OCI-LY1 (cell line): ENCODE measurements around the gene FGGY.
"Not testable (repeated sequence)": the region's sequence is repeated elsewhere in the genome, so short reads cannot be mapped to it uniquely, and the experiment has no call there.

Experiments
- H2AFZ ChIP-seq: fragments of 200-600 bp; sonication (generic), shearing (Covaris generic); 2 replicates; pipeline ENCODE4 v1.6.0; 2014; ENCODE audit warnings: antibody characterized with exemption, mild to moderate bottlenecking, low read length
- H3F3A ChIP-seq: fragments of 200-600 bp; sonication (generic), shearing (Covaris generic); 2 replicates; pipeline ENCODE4 v1.6.0; 2014; ENCODE audit warnings: mild to moderate bottlenecking, antibody characterized with exemption, low read length, moderate library complexity; ENCODE audit not compliant: insufficient read depth
- H3K27ac ChIP-seq: fragments of 200-600 bp; sonication (generic); 2 replicates; pipeline ENCODE4 v1.5.1; 2014; ENCODE audit warnings: low read length, mixed run types, mild to moderate bottlenecking, low read depth; ENCODE audit not compliant: poor library complexity, severe bottlenecking
- H3K27me3 ChIP-seq: fragments of 200-600 bp; sonication (generic); 2 replicates; pipeline ENCODE4 v1.6.0; 2014; ENCODE audit warnings: antibody characterized with exemption, mild to moderate bottlenecking, low read length, moderate library complexity; ENCODE audit not compliant: insufficient read depth
- H3K36me3 ChIP-seq: fragments of 200-600 bp; sonication (generic); 2 replicates; pipeline ENCODE4 v1.6.1; 2014; ENCODE audit warnings: mild to moderate bottlenecking, antibody characterized with exemption, low read length, moderate library complexity, mixed read lengths; ENCODE audit not compliant: insufficient read depth
- H3K4me1 ChIP-seq: fragments of 200-600 bp; sonication (generic); 2 replicates; pipeline ENCODE4 v1.5.1; 2014; ENCODE audit warnings: mild to moderate bottlenecking, low read length, moderate library complexity; ENCODE audit not compliant: insufficient read depth, severe bottlenecking
- H3K4me2 ChIP-seq: fragments of 200-600 bp; sonication (generic), shearing (Covaris generic); 2 replicates; pipeline ENCODE4 v1.6.1; 2014; ENCODE audit warnings: low read length
- H3K4me3 ChIP-seq: fragments of 200-600 bp; sonication (generic); 2 replicates; pipeline ENCODE4 v1.5.1; 2014; ENCODE audit warnings: low read length, low read depth, mild to moderate bottlenecking, mixed read lengths; ENCODE audit not compliant: poor library complexity, severe bottlenecking
- H3K79me2 ChIP-seq: fragments of 200-600 bp; shearing (Covaris generic); 2 replicates; pipeline ENCODE4 v1.6.1; 2016; ENCODE audit warnings: mixed run types, low read length, mixed read lengths; ENCODE audit not compliant: insufficient read depth
- H3K9ac ChIP-seq: fragments of 200-600 bp; sonication (generic), shearing (Covaris generic); 2 replicates; pipeline ENCODE4 v1.6.1; 2014; ENCODE audit warnings: mild to moderate bottlenecking, low read length, mixed read lengths
- H3K9me2 ChIP-seq: fragments of 200-600 bp; sonication (generic), shearing (Covaris generic); 2 replicates; pipeline ENCODE4 v1.6.1; 2014; ENCODE audit warnings: low read depth, mild to moderate bottlenecking, low read length, mixed read lengths
- H3K9me3 ChIP-seq: fragments of 200-600 bp; shearing (Covaris generic); 2 replicates; pipeline ENCODE4 v1.6.1; 2014; ENCODE audit warnings: low read length, mixed read lengths
- H4K20me1 ChIP-seq: fragments of 200-600 bp; sonication (generic), shearing (Covaris generic); 2 replicates; pipeline ENCODE4 v1.6.0; 2016; ENCODE audit warnings: mild to moderate bottlenecking, low read length; ENCODE audit not compliant: insufficient read depth
- CTCF ChIP-seq: fragments of 200-600 bp; sonication (generic), shearing (Covaris generic); IDR thresholded peaks from 2 replicates; pipeline ENCODE4 v1.5.1; 2017; ENCODE audit warnings: mild to moderate bottlenecking, antibody characterized with exemption, low read length, moderate library complexity, mixed read lengths
- EZH2 ChIP-seq: fragments of 200-600 bp; sonication (generic), shearing (Covaris generic); IDR thresholded peaks from 2 replicates; pipeline ENCODE4 v1.8.0; 2017; ENCODE audit warnings: borderline replicate concordance, mixed run types, mild to moderate bottlenecking, antibody characterized with exemption, low read length, moderate library complexity, mixed read lengths

Gene FGGY

GRCh38 chr1:59528900-59529299, 232.0 kb downstream of the FGGY start:
- no peak for TF ChIP-seq CTCF
- TF ChIP-seq EZH2: no peak
- H3K27ac ChIP-seq: no peak overlapping the region
- H3K4me2 ChIP-seq: no peak overlapping the region
- no peaks in the 10 kb centered on the region for H3K4me1 ChIP-seq
- no peaks in the 10 kb centered on the region for H3K27me3 ChIP-seq
- no peak overlapping the region for H2AFZ ChIP-seq
- no peaks in the 10 kb centered on the region for H3K79me2 ChIP-seq
- no peaks in the 10 kb centered on the region for H3K36me3 ChIP-seq
- H4K20me1 ChIP-seq: no peaks in the 10 kb centered on the region
- H3K4me3 ChIP-seq: no peak overlapping the region
- no peaks in the 10 kb centered on the region for H3K9me3 ChIP-seq
- no peak overlapping the region for H3K9ac ChIP-seq
- H3F3A ChIP-seq: no peaks in the 10 kb centered on the region
- no peaks in the 10 kb centered on the region for H3K9me2 ChIP-seq

GRCh38 chr1:59530119-59530518, 233.2 kb downstream of the FGGY start:
- TF ChIP-seq EZH2 (no peak), CTCF (no peak)
- Histone ChIP-seq H3K9me3 (no peaks in the 10 kb centered on the region), H3K27ac (no peak overlapping the region), H2AFZ (no peak overlapping the region), H3K9ac (no peak overlapping the region), H3K36me3 (no peaks in the 10 kb centered on the region), H3K9me2 (no peaks in the 10 kb centered on the region), H3K79me2 (no peaks in the 10 kb centered on the region), H3K27me3 (no peaks in the 10 kb centered on the region), H3K4me3 (no peak overlapping the region), H4K20me1 (no peaks in the 10 kb centered on the region), H3K4me2 (no peak overlapping the region), H3F3A (no peaks in the 10 kb centered on the region), H3K4me1 (no peaks in the 10 kb centered on the region)

- no peaks in the 10 kb centered on the region for H3K9me3 ChIP-seq
- no peaks in the 10 kb centered on the region for H3K79me2 ChIP-seq
- no peak for TF ChIP-seq CTCF
- no peak for TF ChIP-seq EZH2
- H3K4me2 ChIP-seq: no peak overlapping the region
- H4K20me1 ChIP-seq: no peaks in the 10 kb centered on the region
- H3K36me3 ChIP-seq: no peaks in the 10 kb centered on the region
- no peak overlapping the region for H3K9ac ChIP-seq
- H2AFZ ChIP-seq: no peak overlapping the region
- no peak overlapping the region for H3K27ac ChIP-seq
- no peak overlapping the region for H3K4me3 ChIP-seq
- no peaks in the 10 kb centered on the region for H3K27me3 ChIP-seq
- no peaks in the 10 kb centered on the region for H3K9me2 ChIP-seq
- no peaks in the 10 kb centered on the region for H3F3A ChIP-seq
- H3K4me1 ChIP-seq: no peaks in the 10 kb centered on the region
These were observed 235.2 kb downstream of the FGGY start for GRCh38 chr1:59532102-59532501.

- not testable (repeated sequence) for H3K79me2 ChIP-seq, H3K9ac ChIP-seq, H3K4me3 ChIP-seq, H3K27ac ChIP-seq, H3K9me2 ChIP-seq, H3K9me3 ChIP-seq, H3K36me3 ChIP-seq, H3K27me3 ChIP-seq, H3F3A ChIP-seq, H2AFZ ChIP-seq, H4K20me1 ChIP-seq, H3K4me2 ChIP-seq, H3K4me1 ChIP-seq
These were observed 241.6 kb downstream of the FGGY start for GRCh38 chr1:59538476-59538875.
